Measurements from ENCODE around the gene TMEM240. TPM values are rescaled to one million over a fixed set of nuclear protein-coding genes. Genes with fewer than 3 reads are reported as not detected.

TMEM240 gene
- total RNA-seq, 1 donor from 2014 or later, result 0.31 TPM

DNA sequence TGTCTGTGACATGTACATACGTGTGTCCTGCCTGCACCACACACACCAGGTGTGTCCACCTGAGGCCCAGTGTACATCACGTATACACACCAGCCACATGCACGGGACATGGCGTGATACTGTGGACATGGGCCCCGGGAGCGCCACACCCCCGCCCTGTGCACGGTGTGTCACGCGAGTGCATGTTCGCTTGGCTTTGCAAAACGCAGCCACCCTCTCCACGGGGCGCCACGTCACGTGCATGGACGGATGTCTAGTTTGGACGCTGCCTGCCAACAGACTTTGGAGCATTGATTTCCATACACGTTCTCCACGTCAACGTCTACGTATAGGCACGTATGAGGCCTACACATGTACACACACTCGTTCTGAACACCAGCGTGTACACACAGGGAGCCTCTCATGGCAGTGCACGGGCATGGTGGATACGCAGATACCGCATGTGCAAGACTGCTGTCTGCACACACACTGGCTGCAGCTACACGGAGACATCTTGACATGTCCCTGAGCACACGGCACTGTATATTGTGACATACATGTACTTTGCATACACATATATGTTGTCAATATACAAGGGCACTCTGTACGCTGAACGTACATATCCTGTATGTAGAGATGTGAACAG is 2.7 kb downstream of the TMEM240 start:
- intact Hi-C loops (cut with micrococcal nuclease), result no loop called here
- no peak for ATAC-seq (ENCODE audit: low read depth)
- DNase-seq, result no peak
- Mint-ChIP-seq H3K36me3 (ENCODE audit: low read depth) (peaks cover 10% of the 10 kb centered on the region), H3K27me3 (peaks cover 2% of the 10 kb centered on the region), H3K4me3 (no peak overlapping the region), H3K4me1 (peaks cover 4% of the 10 kb centered on the region), H3K27ac (no peak overlapping the region), H3K9me3 (no peaks in the 10 kb centered on the region)
- ChIA-PET POLR2A (no interaction called here), CTCF (no interaction called here)
- no peak for TF ChIP-seq CTCF (IDR thresholded peaks at IDR 0.05)

- intact Hi-C loops (cut with micrococcal nuclease), result no loop called here
- peaks cover 4% of the 10 kb centered on the region for H3K4me1 Mint-ChIP-seq
- no peak for ATAC-seq (ENCODE audit: low read depth)
- H3K4me3 Mint-ChIP-seq, result no peak overlapping the region
- DNase-seq, result no peak
- ChIA-PET CTCF (no interaction called here), POLR2A (no interaction called here)
- peaks cover 2% of the 10 kb centered on the region for H3K27me3 Mint-ChIP-seq
- peaks cover 10% of the 10 kb centered on the region for H3K36me3 Mint-ChIP-seq (ENCODE audit: low read depth)
- H3K9me3 Mint-ChIP-seq, result peaks cover 2% of the 10 kb centered on the region
- no peak for TF ChIP-seq CTCF (IDR thresholded peaks at IDR 0.05)
- H3K27ac Mint-ChIP-seq, result no peak overlapping the region
Measured at GRCh38 chr1:1536938-1537546, 3.4 kb downstream of the TMEM240 start.

- POLR2A ChIA-PET, result no interaction called here
- DNase-seq, result no peak
- H3K9me3 Mint-ChIP-seq, result peaks cover 4% of the 10 kb centered on the region
- peaks cover 7% of the 10 kb centered on the region for H3K36me3 Mint-ChIP-seq (ENCODE audit: low read depth)
- intact Hi-C loops (cut with micrococcal nuclease), result no loop called here
- H3K27ac Mint-ChIP-seq, result no peak overlapping the region
- H3K4me3 Mint-ChIP-seq, result no peak overlapping the region
- no peak for TF ChIP-seq CTCF (IDR thresholded peaks at IDR 0.05)
- no peak for ATAC-seq (ENCODE audit: low read depth)
- CTCF ChIA-PET, result no interaction called here
- no peaks in the 10 kb centered on the region for H3K4me1 Mint-ChIP-seq
- peaks cover 2% of the 10 kb centered on the region for H3K27me3 Mint-ChIP-seq
Measured at GRCh38 chr1:1536019-1536937, 4.1 kb downstream of the TMEM240 start.

GRCh38 chr1:1535201-1536018 is 5.0 kb downstream of the TMEM240 start:
- intact Hi-C loops (cut with micrococcal nuclease), result no loop called here
- peaks cover 12% of the 10 kb centered on the region for H3K36me3 Mint-ChIP-seq (ENCODE audit: low read depth)

More at GRCh38 chr1:1535201-1536018, 5.0 kb downstream of the TMEM240 start:
- H3K27ac Mint-ChIP-seq, result no peak overlapping the region
- POLR2A ChIA-PET, result no interaction called here
- peaks cover 2% of the 10 kb centered on the region for H3K27me3 Mint-ChIP-seq
- no peak for TF ChIP-seq CTCF (IDR thresholded peaks at IDR 0.05)
- no peaks in the 10 kb centered on the region for H3K4me1 Mint-ChIP-seq
- DNase-seq (no peak), ATAC-seq (ENCODE audit: low read depth) (no peak)
- CTCF ChIA-PET, result no interaction called here
- peaks cover 4% of the 10 kb centered on the region for H3K9me3 Mint-ChIP-seq
- no peak overlapping the region for H3K4me3 Mint-ChIP-seq

Measured in activated B cell treated with CpG ODN at 0.5 μM for 24 hours (primary cell).